ENCODE data around the gene MIER3. TPM values are rescaled to one million over a fixed set of nuclear protein-coding genes. Genes with fewer than 3 reads are reported as not detected.

Gene MIER3
- total RNA-seq, 1 donor from 2014 or later, result 22.6 TPM

DNA sequence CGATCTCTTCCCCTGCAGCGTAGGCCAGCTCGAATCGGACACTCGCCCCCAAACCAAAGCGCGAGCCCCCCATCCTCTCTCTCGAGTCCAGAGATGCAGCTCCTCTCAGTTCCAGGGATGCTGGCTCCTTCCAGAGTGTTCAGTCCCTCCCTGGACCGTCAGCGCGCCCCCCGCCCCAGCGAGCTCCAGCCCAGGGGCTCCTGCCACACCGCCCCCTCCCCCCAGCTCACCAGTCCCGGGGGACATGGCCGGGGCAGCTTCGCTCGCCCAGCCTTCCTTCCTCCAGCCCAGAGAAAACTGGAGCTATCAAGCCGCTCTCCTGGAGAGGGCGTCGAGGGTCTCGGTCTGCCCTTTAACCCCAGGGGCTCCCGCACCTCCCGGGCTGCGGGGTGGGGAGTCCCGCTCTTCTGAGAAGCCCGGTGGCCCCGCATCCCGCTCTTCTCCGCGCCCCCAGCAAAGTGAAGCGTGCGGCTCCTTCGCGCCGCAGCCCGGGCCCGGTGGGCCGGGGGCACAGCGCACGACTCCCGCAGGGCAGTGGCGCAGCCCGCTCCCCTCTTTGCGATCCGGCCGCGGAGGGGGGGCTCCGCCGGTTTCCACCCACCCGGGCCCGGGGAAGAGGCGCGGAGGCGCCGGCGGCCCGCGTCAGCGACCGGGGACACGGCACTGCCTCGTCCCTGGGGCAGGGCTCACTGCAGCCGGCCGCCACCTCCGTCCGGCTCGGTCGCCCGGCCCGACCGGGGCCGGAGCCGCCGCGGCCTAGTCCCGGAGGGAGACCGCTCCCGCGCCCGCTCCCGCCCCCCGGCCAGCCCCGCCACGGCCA is 587 bp downstream of the MIER3 start:
- Mint-ChIP-seq H3K36me3 (ENCODE audit: unreplicated experiment) (no peaks in the 10 kb centered on the region), H3K27me3 (ENCODE audit: unreplicated experiment) (peaks cover 18% of the 10 kb centered on the region), H3K9me3 (ENCODE audit: unreplicated experiment) (no peaks in the 10 kb centered on the region), H3K4me3 (ENCODE audit: unreplicated experiment) (peak overlapping the region; percentile 94), H3K27ac (ENCODE audit: unreplicated experiment) (peak overlapping the region; percentile 94), H3K4me1 (ENCODE audit: unreplicated experiment) (peaks cover 18% of the 10 kb centered on the region)
- DNase-seq (ENCODE audit: extremely low spot score, unreplicated experiment), result peak; percentile 85
- TF ChIP-seq, protein P1, sequence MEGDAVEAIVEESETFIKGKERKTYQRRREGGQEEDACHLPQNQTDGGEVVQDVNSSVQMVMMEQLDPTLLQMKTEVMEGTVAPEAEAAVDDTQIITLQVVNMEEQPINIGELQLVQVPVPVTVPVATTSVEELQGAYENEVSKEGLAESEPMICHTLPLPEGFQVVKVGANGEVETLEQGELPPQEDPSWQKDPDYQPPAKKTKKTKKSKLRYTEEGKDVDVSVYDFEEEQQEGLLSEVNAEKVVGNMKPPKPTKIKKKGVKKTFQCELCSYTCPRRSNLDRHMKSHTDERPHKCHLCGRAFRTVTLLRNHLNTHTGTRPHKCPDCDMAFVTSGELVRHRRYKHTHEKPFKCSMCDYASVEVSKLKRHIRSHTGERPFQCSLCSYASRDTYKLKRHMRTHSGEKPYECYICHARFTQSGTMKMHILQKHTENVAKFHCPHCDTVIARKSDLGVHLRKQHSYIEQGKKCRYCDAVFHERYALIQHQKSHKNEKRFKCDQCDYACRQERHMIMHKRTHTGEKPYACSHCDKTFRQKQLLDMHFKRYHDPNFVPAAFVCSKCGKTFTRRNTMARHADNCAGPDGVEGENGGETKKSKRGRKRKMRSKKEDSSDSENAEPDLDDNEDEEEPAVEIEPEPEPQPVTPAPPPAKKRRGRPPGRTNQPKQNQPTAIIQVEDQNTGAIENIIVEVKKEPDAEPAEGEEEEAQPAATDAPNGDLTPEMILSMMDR (IDR thresholded peaks at IDR 0.05), result no peak

DNA sequence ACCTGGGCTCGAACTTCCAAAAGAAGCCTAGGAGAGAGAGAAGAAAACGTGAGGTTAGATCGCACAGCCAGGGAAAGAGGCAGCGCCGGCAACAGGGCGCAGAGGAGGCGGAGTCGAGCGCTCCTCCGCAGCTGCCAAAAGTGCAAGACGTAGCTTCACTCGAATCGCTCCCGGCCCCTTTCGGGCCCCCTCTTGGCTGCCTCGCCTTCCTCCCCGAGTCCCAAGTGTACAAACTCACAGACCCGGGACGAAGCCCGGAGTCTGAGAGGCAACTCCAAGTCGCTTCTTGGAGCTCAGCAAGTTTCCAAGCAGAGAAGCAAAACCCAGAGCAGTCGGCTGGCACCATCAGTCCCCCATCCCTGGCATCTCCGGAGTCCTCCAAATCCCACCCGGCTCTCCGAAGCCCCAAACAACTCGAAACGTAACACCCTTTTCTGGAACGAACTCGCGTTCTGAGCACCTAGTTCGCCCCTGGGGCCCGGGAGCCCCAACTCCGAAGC is 1.2 kb downstream of the MIER3 start:
- peak; percentile 87 for DNase-seq (ENCODE audit: extremely low spot score, unreplicated experiment)
- TF ChIP-seq, protein P1 (IDR thresholded peaks at IDR 0.05), result no peak
- Mint-ChIP-seq H3K27ac (ENCODE audit: unreplicated experiment) (peak overlapping the region; percentile 94), H3K27me3 (ENCODE audit: unreplicated experiment) (peaks cover 11% of the 10 kb centered on the region), H3K4me3 (ENCODE audit: unreplicated experiment) (peak overlapping the region; percentile 94), H3K4me1 (ENCODE audit: unreplicated experiment) (peaks cover 18% of the 10 kb centered on the region), H3K9me3 (ENCODE audit: unreplicated experiment) (no peaks in the 10 kb centered on the region), H3K36me3 (ENCODE audit: unreplicated experiment) (peaks cover 6% of the 10 kb centered on the region)

DNA sequence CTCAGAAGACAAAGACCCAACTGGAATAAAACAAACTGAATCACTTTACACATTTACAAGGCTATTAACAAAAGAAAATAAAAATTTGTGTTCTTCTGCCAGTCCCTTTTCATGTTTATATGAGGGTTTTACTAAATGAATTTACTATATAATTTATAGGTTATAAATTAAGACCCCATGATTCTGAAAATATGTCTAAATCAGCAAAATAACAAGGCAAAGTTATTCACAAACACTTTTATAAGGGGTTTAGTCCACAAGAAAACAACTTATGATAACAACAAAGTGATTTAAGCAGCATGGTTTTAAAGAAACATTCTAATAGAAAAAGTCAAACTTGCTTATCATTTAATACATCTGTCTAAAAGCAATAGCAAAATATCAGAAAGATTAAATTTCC is 4.9 kb downstream of the MIER3 start:
- no peaks in the 10 kb centered on the region for H3K9me3 Mint-ChIP-seq (ENCODE audit: unreplicated experiment)
- no peak overlapping the region for H3K27ac Mint-ChIP-seq (ENCODE audit: unreplicated experiment)
- no peak for DNase-seq (ENCODE audit: extremely low spot score, unreplicated experiment)
- TF ChIP-seq, protein P1 (IDR thresholded peaks at IDR 0.05), result no peak
- no peak overlapping the region for H3K4me3 Mint-ChIP-seq (ENCODE audit: unreplicated experiment)
- H3K27me3 Mint-ChIP-seq (ENCODE audit: unreplicated experiment), result no peaks in the 10 kb centered on the region
- peaks cover 11% of the 10 kb centered on the region for H3K4me1 Mint-ChIP-seq (ENCODE audit: unreplicated experiment)
- H3K36me3 Mint-ChIP-seq (ENCODE audit: unreplicated experiment), result peaks cover 31% of the 10 kb centered on the region

DNA sequence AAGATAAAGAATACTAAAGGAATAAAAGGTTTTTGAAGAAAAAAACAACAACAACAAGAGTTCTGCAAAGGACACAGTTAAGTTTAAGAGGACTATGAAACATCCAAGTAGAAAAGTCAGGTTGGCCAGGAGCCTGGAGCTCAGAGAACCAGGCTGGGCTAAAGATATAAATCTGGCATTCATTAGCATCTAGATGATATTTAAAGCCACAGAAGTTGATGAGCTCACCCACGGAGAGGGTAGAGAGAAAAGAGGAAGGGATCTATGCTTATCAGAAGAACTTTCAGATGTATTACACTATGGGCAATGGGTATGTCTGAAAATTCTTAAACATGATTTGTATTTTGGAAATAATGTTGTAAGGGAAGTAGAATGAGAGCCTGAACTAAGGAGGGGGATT is 9.9 kb downstream of the MIER3 start:
- H3K27ac Mint-ChIP-seq (ENCODE audit: unreplicated experiment), result no peak overlapping the region
- TF ChIP-seq, protein P1 (IDR thresholded peaks at IDR 0.05), result no peak
- H3K9me3 Mint-ChIP-seq (ENCODE audit: unreplicated experiment), result no peaks in the 10 kb centered on the region
- no peak overlapping the region for H3K4me3 Mint-ChIP-seq (ENCODE audit: unreplicated experiment)
- no peaks in the 10 kb centered on the region for H3K27me3 Mint-ChIP-seq (ENCODE audit: unreplicated experiment)
- peaks cover 68% of the 10 kb centered on the region for H3K36me3 Mint-ChIP-seq (ENCODE audit: unreplicated experiment)
- no peaks in the 10 kb centered on the region for H3K4me1 Mint-ChIP-seq (ENCODE audit: unreplicated experiment)
- no peak for DNase-seq (ENCODE audit: extremely low spot score, unreplicated experiment)

DNA sequence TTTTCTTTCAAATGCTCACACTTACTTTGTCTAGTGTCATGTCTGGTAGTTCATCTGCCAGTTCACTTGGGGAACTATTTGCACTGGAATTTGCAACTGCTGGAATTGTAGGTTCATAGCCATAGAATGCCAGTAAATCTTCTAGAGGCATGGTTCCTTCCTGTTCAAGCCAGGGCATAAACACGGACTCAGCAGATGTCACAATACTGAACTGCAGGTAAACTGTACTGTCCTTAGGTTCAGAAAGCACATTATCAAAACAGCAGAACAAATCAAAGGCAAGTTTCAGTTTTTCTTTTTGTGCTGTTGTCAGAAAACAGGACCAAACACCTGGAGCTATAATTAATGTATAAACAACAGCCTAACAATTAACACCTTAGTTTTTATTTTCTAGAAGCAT is 13.1 kb downstream of the MIER3 start:
- no peaks in the 10 kb centered on the region for H3K27me3 Mint-ChIP-seq (ENCODE audit: unreplicated experiment)
- H3K27ac Mint-ChIP-seq (ENCODE audit: unreplicated experiment), result no peak overlapping the region
- no peak overlapping the region for H3K4me3 Mint-ChIP-seq (ENCODE audit: unreplicated experiment)
- TF ChIP-seq, protein P1 (IDR thresholded peaks at IDR 0.05), result no peak
- peaks cover 63% of the 10 kb centered on the region for H3K36me3 Mint-ChIP-seq (ENCODE audit: unreplicated experiment)
- DNase-seq (ENCODE audit: extremely low spot score, unreplicated experiment), result no peak
- H3K9me3 Mint-ChIP-seq (ENCODE audit: unreplicated experiment), result no peaks in the 10 kb centered on the region
- H3K4me1 Mint-ChIP-seq (ENCODE audit: unreplicated experiment), result no peaks in the 10 kb centered on the region
